GM21390 (cell line): ENCODE data around the gene RRM1.
"Not testable (repeated sequence)": the region's sequence is repeated elsewhere in the genome, so short reads cannot be mapped to it uniquely, and the experiment has no call there.

Experiments used
- ATAC-seq: cut with Tn5 transposase; IDR thresholded peaks from one replicate; pipeline ENCODE4 v1.9.1; 2021; ENCODE audit not compliant: unreplicated experiment

RRM1 gene

GRCh38 chr11:4094348-4095291 is at the start of gene RRM1:
Gene RRM1 (plus strand): TSS chr11:4094799. CDS start chr11:4095013, 214 bp downstream.
- ATAC-seq, result peak; percentile 95

DNA sequence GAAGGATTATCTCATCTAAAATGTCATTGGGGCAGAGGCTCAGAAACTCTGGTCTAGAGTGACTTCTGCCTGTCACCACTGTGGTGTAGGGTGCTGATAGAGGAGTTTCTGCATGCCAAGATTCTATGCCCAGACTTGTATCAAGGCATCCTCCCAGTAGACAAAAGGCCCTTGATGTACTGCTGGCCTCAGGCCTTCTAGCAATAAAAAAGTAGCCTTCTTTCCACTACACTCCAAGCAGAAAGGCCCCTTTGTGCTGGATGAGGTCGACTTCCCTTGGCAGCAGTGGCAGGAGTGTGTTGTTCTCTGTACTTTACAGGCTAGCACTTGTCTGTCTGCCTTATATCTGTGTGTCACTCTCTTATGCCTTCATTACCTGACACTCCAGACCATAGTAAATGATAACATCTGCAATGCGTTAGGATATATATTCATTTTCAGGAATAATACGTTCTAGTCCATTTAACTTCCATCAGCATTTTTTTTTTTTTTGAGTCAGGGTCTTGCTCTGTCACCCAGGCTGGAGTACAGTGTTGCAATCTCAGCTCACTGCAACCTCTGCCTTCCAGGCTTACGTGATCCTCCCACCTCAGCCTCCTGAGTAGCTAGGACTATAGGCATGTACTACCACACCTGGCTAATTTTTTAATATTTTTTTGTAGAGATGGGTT is 49.5 kb upstream of the RRM1 start:
- no peak for ATAC-seq

GRCh38 chr11:4048340-4048739 is 46.3 kb upstream of the RRM1 start:
- ATAC-seq, result no peak

GRCh38 chr11:4049006-4049405 is 45.6 kb upstream of the RRM1 start:
- ATAC-seq, result no peak

GRCh38 chr11:4050138-4050537 is 44.5 kb upstream of the RRM1 start:
- ATAC-seq, result no peak

DNA sequence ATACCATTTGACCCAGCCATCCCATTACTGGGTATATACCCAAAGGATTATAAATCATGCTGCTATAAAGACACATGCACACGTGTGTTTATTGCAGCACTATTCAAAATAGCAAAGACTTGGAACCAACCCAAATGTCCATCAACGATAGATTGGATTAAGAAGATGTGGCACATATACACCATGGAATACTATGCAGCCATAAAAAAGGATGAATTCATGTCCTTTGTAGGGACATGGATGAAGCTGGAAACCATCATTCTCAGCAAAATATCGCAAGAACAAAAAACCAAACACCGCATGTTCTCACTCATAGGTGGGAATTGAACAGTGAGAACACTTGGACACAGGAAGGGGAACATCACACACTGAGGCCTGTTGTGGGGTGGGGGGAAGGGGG is 41.4 kb upstream of the RRM1 start:
- not testable (repeated sequence) for ATAC-seq

DNA sequence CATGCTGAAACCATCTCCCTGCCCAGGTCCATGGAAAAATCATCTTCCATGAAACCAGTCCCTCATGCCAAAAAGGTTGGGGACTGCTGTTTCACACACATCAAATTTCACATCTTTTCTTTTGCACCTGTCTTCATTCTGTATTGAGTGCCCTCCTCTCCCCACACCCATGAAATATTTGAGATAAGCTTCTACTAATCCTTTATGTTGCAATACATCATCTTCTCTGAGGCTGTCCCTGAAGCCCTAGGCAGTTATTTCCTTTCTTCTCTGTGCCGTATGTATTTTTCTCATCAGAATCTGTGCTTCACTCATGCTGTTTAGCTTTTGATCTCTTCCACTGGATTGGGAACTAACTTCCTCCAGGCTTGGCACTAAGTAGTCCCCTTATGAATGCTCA is 40.0 kb upstream of the RRM1 start:
- no peak for ATAC-seq

DNA sequence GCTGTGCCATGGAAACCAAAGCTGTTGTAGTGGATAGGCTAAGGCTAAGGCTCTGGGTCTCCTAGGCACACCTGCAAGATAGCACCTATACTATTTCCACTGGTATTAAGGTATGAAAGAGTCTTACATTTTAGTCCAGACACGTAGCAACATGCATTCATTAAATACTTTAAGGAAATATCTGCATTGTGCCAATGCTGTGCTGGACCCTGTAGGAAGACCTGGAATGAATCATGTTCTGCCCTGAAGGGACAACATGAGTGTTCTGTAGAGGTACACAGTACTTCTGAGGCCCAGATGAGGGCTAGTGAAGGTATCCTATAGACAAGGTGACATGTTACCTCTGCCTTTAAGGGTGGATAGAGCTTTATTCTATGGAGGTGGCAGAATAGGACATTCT is 35.2 kb upstream of the RRM1 start:
- ATAC-seq, result no peak

DNA sequence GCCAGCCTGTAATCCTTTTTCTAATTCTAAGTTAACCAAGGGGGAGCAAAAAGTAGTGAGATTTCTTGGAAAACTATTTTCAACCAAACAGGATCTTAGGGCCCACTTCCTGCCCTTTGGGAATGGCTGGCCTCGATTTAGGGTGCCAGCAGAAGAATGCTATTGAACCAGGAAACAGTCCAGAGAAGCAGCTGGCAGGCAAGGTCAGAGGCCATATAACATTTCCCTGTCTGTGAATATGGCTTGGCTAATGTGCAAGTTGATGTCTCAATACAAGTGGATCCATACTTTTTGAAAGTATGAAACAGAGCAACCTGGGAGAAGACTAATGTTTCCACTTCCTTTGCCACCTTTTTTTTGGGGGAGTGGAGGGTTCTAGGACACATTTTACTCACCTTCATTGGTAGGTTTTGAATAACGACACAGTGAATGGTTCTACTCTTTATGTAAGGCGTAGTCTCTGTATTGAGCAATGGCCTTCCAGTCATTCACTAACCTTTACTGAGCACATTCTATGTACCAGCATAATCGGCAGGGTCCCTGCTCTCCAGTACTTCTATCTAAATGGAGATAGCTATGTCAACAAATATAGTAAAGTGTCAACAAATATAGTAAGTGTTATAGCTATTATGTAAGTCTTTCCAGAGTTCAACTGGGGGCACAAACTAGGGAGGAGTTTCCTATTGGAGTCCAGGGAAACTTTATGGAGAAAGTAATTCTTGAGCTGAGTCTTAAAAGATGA is 34.2 kb upstream of the RRM1 start:
- no peak for ATAC-seq

- ATAC-seq, result no peak
Measured at GRCh38 chr11:4061700-4062099, 32.9 kb upstream of the RRM1 start.

DNA sequence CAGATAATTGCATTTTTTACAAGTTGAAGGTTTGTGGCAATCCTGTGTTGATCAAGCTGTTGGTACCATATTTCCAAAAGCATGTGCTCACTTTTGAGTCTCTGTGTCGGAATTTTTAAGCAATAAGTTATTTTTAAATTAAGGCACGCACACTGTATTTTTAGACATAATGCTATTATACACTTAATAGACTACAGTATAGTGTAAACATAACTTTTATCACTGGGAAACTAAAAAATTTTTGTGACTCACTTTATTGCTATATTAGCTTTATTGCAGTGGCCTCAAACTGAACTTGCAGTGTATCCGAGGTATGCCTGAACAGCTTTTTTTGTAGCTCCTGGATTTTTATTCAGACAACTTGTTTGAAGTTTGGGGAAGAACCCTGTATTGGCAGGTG is 31.3 kb upstream of the RRM1 start:
- ATAC-seq, result no peak

- no peak for ATAC-seq
Measured at GRCh38 chr11:4064278-4064955, 30.2 kb upstream of the RRM1 start.

DNA sequence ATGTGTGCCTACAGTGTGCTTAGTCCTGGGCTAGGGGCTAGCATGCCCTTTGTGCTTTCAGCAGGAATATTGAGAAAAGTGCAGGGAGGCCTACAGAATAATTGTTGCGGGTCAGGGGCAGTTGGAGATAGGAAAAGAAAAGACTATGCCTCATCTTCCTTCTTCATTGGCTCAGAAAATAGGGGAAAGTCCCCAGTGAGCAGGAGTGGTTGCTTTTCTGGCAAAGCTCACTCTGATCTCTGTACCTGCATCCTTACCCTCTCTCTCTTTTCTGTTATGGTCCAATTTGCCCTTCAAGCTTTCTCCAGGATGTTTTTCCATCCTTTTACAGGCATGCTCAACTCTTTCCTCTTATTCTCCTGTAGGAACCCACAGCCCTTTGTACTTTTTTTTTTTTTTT is 29.5 kb upstream of the RRM1 start:
- no peak for ATAC-seq

- ATAC-seq, result no peak
Measured at GRCh38 chr11:4065601-4066377, 28.8 kb upstream of the RRM1 start.

GRCh38 chr11:4066910-4067309 is 27.7 kb upstream of the RRM1 start:
- no peak for ATAC-seq

- ATAC-seq, result no peak
Measured at GRCh38 chr11:4068962-4069361, 25.6 kb upstream of the RRM1 start.

DNA sequence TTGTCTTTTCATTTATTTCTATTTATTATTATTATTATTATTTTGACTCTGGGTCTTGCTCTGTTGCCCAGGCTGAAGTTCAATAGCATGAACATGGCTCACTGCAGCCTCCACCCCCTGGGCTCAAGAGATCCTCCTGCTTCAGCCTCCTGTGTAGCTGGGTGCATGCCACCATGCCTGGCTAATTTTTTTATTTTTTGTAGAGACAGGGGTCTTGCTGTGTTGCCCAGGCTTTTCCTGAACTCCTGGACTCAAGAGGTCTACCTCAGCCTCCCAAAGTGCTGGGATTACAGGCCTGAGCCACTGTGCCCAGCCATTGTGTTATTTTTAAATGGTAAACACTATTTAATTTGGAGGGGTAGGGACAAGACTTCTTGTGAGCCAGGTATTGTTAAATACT is 23.3 kb upstream of the RRM1 start:
- ATAC-seq, result no peak

- no peak for ATAC-seq
Measured at GRCh38 chr11:4071914-4072313, 22.7 kb upstream of the RRM1 start.

- ATAC-seq, result peak; percentile 61
Measured at GRCh38 chr11:4072668-4073285, 21.8 kb upstream of the RRM1 start.

DNA sequence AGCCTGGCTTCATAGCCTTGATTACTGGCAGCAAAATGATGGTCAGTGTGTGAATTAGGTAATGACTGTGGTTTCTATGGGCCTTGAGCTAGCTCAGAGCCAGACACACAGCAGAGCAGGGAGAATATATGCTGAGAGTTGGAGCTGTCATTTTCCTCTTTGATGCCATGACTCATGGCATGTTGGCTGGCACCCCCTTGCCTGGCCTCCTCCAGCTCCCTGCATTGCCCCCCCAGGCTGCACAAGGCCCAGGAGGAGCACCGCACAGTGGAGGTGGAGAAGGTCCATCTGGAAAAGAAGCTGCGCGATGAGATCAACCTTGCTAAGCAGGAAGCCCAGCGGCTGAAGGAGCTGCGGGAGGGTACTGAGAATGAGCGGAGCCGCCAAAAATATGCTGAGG is 20.3 kb upstream of the RRM1 start:
- no peak for ATAC-seq
